Muscle of arm (tissue), 12 donors: ENCODE data around the gene ALS2CL. TPM values are rescaled to one million over a fixed set of nuclear protein-coding genes. Genes with fewer than 3 reads are reported as not detected.

Experiments
- DNase-seq: peaks from one replicate; pipeline ENCODE4 v3.0.0-alpha.2; 2013
- polyA plus RNA-seq, 12 donors: library from polyadenylated mRNA; unstranded; fragments of 120-200 nt; gene quantifications; one replicate each; pipeline ENCODE4 v1.2.1, GENCODE V29; 2013; ENCODE audit not compliant: insufficient read length in 12 of 12

ALS2CL gene
- polyA plus RNA-seq, 12 donors, result 3.1 to 24.7 (median 6.7) TPM; not detected in 1

DNA sequence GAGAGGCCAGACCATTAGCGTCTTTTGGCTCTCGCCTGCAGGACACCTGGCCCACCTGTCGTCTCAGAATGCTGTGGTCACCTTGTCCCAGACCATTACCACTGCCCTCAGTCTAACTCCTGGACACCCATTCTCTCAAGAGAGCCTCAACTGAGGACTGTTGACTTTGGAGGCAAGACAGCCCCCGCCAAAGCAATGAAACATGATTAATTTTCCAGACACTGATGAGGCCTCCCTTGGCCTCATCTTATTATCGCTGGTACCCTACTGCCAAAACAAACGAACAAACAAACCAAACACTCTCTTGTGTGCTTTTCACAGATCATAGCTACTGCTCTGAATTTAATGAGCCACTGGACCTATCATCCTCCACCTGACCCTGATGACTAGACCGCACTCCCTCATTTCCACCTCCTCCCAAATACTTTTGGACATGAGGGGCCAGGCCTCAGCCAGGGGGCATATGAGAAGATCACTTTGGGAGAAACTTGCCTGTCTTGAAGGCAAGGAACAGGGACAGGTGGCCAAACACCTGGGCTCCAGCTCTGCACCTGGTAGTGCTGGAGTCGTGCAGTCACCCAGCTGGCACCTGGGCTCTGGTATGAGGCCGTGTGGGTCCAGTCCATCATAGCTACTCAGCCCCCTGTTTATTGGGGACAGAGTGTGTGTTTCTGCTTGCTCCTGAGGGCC, 27.6 kb downstream of the ALS2CL start:
- no peak for DNase-seq

- DNase-seq, result no peak
These were observed 28.3 kb downstream of the ALS2CL start for GRCh38 chr3:46664971-46665762.

- DNase-seq, result no peak
These were observed 29.1 kb downstream of the ALS2CL start for GRCh38 chr3:46664188-46664970.

DNA sequence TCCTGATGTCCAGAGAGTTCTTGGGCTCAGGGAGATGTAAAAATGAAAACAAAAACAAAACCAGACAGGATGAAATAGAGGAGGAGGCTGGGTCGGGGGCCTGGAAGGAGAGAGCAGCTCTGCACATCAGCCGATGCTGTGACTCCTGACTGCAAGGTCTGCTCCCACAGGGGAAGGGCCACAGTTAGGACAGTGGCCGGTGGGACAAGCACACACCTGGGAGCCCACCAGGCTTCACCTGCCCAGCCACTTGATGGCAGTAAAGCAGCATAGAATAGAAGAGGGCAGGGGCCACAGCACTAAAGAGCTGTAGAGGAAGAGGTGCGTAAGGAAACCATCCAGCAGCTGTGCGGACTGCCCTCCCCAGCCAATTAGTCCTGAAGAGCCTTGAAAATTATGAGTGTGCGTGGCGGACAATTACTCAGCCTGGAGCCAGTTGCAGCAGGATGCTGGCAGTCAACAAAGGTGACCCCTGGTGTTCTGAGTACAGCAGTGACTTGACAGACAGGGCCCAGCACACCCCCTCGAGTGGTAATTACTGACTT, 29.8 kb downstream of the ALS2CL start:
- DNase-seq, result peak; percentile 19

DNA sequence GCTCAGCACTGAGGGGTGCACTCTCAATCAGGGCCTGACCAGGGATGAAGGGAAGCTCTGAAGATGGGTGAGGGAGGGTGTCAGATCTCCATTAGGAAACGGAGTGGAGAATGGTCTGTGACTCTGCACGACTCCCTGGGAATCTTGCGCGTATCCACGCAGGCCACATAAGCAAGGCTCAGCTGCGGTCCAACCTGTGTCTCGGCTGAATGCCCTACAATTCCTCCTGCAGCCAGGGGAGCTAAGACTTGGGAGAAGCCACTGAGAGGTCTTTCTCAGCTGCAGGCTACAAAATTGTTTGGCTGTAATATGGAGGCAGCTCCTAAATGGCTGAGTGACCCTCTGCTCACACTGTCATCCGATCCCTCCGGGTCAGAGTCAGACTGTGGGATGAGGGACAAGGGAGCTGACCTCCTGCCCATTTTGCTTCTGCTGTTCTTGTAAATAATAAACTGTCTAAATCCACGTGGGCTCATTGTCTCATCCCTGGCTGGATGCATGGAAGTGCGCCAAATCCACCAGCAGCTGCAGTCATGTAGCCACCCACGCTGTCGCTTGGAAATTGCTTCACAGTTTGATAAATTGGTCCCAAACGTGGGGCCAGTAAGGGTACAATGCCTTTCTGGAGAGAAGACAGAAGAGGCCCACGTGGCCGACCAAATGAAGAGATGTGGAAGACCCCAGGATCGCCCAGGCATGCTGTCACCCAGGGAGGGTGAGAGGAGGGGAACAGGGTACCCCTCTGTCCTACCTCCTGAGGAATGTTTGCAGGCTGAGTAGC, 30.5 kb downstream of the ALS2CL start:
- peak; percentile 74 for DNase-seq

DNA sequence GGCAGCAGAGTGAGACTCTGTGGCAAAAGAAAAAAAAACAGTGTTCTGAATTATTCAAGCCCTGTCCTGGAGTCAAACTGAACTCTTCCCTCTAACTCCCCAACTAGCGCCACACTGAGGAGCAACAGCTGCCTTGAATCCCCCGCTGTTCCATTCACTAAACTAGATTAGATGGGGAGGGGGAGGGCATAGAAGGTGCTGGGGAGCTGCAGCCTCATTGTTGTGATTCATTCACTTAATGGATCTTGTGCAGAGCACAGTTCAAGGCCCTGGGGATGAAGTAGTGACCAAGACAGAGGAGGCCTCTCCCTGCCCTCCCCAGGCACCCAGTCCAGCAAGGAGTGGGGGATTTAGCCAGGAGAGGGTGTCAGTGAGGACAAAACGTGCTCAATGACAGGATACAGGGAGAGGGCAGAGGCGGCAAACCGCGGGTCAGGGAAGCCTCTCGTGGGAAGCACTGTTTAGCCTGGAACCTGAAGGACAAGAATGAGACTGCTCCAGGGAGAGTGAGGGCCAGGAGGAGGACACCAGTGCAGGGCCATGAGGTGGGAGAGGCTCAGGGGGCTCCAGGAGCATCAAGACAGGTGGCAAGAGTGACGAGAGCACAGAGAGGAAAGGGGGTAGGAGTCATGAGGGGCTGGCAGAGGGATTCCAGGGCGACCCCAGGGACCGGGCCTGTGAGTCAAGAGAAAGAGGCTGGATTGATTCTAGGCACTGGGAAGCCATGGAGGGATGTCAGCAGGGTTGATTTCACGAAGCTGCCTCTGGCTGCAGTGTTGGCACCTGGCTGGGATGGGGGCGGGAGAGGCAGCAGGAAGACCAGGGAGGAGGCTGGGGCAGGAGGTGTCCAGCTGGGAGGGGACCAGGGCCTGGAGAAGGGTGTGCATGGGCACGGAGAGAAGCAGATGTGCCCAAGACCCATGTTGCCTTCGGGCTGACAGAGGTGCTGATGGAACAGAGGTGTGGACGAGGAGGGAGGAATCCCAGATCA, 31.4 kb downstream of the ALS2CL start:
- no peak for DNase-seq

DNA sequence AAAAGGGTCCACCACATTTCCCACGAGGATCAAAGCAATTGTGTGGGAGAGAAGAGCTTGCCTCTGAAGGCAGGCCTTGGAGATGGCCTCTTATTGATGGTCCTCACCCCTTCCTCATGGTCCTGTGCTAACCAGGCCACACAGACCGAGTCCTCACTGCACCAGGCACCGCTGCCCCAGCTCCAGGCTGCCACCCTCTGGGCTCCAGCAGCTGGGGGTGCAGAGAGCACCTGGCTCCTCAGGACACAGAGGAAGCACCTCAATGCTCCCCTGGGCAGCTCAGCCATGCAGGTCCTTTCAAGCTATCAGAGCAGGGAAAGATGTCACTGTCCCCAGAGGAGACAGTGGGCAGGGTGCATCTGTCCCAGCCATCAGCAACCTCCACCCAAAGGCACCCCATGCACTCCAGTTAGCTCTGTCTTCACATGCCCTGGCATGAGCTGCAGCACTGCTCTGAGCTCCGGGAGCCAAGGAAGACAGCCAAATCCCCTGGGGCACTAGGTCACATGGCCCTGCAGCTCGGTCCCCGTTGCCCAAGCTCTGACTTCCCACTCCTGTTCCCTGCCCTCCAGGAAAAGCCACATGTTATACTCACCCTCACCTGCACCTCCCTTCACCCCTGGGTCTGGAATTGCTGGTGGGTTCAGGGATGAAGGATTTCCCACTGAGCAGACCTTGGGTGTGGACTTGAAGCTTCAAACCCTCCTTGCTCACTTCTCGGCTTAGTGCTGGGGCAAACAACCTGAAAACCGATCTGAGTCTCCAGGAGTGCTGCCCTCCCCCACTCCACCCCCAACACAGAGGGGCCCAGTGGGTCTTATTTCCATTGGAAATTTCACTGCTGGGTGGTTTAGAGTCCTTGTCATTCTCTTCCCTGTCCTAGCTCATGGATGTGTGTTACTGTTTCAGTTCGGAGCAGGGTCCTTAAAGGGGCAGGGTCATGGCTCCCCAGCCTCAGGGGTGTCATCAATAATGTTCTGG, 32.6 kb downstream of the ALS2CL start:
- DNase-seq, result no peak

GRCh38 chr3:46660003-46660402, 33.5 kb downstream of the ALS2CL start:
- no peak for DNase-seq

GRCh38 chr3:46659285-46659684, 34.2 kb downstream of the ALS2CL start:
- no peak for DNase-seq

GRCh38 chr3:46656778-46657556, 36.5 kb downstream of the ALS2CL start:
- no peak for DNase-seq

DNA sequence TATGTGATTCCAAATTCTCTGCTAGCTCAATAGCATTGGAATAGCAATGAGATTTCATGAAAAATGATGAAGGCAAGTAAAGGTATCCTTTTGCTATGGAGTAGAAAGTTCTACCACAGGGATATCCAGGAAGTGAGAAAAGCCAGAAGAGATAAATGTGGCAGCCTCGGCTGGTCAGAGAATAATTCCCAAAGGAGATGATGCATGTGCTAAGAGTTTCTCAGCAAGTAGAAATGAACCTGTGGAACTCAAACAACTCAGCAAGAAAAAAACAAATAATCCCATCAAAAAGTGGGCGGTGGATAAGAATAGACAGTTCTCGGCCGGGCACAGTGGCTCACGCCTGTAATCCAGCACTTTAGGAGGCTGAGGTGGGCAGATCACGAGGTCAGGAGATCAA, 38.2 kb downstream of the ALS2CL start:
- DNase-seq, result no peak

- no peak for DNase-seq
These were observed 42.4 kb downstream of the ALS2CL start for GRCh38 chr3:46651084-46651483.

GRCh38 chr3:46649436-46649835, 44.0 kb downstream of the ALS2CL start:
- no peak for DNase-seq

GRCh38 chr3:46648096-46648495, 45.4 kb downstream of the ALS2CL start:
- DNase-seq, result no peak

DNA sequence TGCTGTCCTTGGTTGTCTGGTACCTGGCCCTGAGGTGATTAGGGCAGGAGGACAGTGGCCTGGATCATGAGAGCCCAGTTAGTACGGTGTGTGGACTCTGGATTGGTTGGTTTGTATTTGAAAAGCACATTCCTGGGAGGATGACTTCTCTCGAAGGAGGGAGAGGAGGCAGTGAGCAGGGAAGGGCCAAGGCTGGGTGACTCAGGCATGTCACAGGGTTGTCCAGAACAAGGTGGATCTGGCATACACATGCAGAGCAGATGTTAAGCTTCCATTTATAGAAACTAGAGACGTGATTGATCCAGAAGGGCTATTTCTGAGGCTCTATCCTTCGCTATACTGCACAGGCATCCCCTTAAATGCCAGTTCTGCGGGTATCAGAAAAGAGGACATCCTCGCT, 46.8 kb downstream of the ALS2CL start:
- no peak for DNase-seq

- DNase-seq, result no peak
These were observed 49.8 kb downstream of the ALS2CL start for GRCh38 chr3:46643701-46644100.

GRCh38 chr3:46642971-46643370, 50.5 kb downstream of the ALS2CL start:
- no peak for DNase-seq

GRCh38 chr3:46640927-46641326, 52.6 kb downstream of the ALS2CL start:
- no peak for DNase-seq
